GM21367 (cell line): ENCODE results near the gene CLDN11.

Source experiments
- ATAC-seq: cut with Tn5 transposase; IDR thresholded peaks from one replicate; pipeline ENCODE4 v1.9.1; 2021; ENCODE audit not compliant: unreplicated experiment

Gene CLDN11

DNA sequence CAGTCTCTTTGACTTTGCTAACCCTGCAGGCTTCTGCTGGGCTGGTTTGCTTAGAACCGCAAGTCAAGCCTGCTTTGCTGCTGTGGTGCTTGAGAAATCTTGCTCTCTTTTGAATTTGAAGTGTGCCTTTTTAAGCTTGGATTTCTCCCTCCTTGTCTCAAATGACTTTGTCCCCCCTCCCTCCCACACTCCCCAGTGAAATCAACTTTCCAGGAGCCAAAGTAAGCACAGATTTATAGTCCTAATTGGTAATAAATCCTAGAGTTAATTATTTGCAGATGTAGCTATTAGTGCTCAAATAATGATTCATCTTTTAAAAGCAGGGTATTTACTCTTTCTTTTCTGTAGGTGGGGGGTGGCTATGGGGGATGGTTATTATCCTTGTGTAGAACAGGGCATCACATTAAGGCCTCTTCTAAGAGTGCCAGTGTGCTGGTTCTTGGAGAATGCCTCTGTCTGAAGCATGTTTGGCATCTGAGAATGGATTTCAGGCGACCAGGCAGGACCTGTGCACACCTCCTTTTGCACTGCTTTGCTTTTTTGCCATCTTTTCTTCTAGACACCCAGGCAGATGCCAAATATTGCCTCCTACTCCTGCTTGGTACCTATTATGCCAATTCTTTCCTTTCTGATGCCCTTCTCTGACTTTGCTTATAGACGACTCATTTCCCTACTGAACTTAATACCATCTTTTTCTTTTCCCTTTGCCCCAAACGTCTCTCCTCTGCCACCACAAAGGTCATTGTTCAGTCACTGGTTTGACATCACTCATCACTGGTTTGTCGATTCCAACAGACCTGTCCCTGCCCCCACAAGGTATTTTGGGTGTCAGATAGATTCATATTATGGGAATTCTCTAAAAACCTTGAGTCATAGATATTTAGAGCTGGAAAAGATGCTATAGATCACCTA lies 50.7 kb downstream of the CLDN11 start:
- ATAC-seq, result no peak

DNA sequence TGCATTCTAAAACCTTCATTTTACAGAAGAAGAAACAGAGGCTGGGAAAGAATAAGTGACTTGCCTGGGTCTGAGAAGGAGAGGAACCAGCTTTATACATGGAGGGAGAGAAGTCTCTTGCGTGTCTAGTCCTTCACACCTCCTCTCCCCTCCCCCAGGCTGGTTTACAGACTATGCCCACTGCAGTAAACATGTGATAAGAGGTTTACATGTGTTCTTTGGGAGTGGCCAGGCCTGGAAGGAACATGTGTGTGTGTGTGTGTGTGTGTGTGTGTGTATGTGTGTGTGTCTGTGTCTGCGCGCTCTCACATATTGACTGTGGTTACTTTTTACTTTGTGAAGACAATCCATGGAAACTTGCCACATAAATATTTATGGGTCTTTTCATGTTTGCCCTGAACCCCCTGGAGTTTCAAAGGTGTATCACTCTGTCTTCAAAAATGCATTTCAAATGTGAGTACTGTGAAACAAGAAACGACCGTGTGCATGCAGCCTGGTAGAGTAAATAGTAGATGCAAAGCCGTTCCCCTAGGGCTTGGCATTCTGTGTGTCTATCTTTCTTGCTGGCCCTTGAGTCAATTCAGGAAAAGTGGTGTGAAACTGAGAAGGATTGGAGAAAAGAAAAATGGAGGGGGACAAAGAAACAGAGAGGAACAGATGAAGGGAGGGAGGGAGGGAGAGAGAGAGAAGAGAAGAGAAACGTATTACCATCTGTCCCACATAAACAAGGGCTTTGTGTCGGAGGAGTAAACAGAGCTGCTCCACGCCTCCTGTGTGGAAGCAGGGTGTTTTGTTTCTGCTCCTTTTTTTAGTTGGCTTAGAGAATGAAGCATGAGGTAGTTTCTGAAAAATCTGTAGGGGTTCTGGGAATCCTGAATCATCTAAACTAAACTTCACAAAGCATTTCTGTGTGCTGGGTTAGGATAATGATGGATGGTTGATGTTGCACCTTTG lies 51.7 kb downstream of the CLDN11 start:
- no peak for ATAC-seq

DNA sequence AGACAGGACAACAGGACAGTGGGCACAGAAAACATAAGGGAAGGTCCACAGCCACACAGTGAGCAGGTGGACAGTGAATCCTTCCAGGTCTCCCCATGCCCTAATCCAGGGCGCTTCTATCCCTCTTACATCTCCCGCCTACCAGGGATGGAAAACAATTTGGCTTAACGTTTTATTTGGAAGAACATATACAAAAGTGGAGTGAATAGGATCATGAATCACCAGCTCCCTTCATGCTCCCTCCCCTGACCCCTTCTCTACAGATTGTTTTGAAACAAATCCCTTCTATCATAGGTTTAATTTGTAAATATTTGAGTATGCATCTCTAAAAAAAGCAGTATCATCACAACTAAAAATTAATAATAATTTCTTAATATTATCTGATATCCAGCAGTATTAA lies 52.5 kb downstream of the CLDN11 start:
- ATAC-seq, result no peak

DNA sequence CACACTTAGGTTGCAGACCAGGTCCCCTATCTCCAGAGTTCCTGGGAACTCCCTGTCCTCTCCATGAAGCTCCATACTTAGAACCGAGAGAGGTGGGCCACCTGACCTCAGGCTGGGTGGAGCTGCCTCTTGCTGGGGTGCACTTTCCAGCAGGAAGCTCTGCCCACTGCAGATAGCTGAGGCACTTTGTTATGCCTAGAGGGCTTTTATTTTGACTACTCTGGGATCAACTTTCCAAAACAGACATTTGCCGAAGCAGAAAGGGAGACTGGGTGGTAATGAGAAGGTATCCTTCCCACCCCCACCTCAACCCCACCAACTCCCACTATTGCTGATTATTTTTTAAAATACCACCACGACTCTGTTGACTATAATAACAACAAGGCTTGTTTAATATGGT lies 54.7 kb downstream of the CLDN11 start:
- ATAC-seq, result no peak

DNA sequence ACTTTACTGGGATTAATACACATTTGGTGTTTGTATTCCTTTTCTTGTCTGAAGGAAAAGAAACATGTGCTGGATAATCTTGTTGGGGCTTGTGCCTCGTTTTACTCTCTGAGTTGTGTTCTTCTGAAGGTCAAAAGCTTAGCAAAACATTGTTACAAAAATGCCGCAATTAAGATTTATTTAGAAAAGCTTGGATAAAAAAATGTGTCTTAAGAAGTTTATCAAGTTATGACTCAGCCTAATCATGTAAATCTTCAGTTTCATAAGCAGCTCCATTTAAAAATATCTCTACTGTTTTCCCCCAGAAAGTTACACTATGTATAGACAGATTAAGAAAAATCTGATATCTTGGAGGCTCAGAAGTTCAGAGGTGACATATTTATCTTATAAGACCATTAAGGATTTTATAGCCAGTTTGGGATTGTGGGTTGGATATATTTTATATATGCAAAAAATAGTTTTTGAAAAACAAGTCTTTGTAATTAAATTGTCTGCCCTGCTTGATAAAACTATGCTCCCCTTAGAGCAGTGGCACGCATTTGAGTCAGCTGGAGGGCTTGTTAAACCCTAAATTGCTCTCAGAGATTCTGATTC lies 56.5 kb downstream of the CLDN11 start:
- ATAC-seq, result no peak

DNA sequence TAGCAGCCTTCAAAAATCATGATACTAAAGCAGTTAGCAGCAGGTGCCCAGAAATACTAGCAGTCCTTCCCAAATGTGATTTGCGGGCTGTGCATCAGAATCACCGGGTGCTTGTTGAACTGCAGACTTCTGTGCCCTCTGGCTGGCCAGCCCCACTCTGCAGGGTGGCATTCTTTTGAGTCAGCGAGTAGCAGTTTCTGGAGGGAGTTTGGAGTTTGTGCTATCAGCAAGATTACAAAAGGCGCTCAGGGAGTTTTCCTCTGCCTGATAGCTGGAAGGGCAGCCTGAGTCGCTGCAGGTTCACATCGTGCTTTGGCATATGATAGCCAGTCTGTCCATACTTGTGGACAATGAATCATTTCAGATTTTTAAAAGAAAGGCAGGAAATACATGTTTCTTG lies 57.6 kb downstream of the CLDN11 start:
- no peak for ATAC-seq

DNA sequence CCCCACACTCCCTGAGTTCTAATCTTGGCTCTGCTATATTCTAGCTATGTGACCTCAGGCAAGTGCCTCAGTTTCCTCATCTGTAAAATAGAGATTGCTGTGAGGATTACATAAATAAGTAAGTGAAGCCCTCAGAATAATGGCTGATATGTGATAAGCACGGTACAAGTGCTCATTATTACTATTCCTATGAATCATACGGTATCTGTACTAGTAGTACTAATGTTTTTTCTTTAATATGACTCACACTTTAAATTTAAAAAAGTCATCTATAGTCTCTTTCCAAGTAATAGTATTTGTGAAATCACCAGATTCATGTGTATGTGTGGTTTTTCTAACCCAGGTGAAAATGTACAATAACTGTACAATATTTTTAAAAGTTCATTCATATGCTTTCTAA lies 58.7 kb downstream of the CLDN11 start:
- no peak for ATAC-seq

DNA sequence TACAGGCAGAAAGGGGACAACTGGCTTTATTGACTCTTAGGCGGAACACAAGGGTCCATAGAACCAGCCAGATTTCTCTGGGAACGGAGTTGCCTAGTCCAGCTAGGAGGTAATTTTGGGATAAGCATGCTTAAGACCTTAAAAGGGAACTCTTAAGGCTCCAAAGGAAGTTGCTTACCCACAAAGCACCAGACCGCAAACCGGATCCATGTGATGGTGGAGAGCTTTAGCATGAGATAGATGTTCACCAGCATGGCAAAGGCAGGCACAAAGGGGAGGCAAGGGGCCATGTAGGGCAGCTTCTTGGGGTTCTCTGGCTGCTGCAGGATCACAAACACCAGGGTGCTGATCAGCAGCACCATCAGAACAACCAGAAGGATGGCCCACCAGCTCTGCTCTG lies 61.4 kb downstream of the CLDN11 start:
- no peak for ATAC-seq

DNA sequence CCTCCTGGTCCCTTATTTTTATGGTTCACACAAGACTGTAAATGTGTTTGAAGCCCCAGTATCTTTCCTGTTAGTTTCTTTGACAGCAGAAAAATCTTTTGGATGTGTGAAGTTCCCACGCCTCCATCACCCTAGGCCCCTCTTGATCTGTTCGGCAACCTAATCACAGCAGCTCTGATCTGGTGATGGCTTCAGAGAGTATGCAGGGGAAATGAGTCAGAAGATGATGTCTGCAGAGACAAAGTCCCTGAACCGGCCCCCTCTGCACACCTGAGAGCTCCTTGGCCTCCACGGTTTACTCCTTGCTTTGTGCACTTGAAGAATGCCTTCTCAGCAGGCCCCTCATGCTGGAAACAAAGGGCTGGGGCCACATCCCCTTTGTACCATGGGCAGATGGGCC lies 63.5 kb downstream of the CLDN11 start:
- ATAC-seq, result no peak

DNA sequence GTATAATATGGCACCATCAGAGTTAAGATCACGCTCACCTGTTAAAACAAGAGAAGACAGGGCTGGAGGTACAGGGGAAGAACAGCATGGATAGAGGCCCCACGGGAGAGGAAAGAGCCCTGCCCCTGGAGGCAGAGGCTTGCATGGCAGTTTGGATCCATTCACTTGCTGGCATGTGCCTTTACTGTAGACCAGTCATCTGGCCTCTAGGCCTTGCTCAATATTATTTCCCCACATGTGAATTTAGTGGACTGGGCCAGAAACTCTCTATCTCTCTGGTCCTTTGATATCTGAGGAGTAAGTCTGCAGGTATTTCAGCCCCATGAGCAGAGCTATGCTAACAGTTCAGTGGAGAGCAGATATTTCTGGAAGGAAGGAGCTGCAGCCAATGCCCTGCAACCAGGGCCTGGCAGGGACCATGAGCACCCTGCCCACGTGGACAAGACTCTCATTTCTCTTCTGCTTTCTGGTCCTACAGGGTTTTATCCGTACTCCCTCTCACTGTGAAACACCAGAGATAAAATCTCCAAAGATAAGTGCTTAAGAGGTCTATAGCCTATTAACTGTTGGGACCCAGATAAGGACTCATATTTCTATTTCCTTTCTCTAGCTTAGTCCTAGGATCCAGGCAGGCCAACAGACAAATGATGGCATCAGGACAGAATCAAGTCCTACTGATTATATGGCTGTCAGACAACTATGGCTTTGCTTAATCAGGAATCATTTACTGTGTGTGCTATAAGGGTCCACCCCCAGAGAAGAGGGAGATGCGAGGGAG lies 65.0 kb downstream of the CLDN11 start:
- no peak for ATAC-seq
